GM04504 (cell line): ENCODE data around the gene NLRX1.
A peak's percentile ranks its signal among the peaks of the same experiment; 100 is the strongest.
"Not testable (repeated sequence)": the region's sequence is repeated elsewhere in the genome, so short reads cannot be mapped to it uniquely, and the experiment has no call there.

Experiments
- DNase-seq: peaks from one replicate; pipeline ENCODE4 v3.0.0-alpha.2; 2012; ENCODE audit warnings: low read depth

Gene NLRX1

DNA sequence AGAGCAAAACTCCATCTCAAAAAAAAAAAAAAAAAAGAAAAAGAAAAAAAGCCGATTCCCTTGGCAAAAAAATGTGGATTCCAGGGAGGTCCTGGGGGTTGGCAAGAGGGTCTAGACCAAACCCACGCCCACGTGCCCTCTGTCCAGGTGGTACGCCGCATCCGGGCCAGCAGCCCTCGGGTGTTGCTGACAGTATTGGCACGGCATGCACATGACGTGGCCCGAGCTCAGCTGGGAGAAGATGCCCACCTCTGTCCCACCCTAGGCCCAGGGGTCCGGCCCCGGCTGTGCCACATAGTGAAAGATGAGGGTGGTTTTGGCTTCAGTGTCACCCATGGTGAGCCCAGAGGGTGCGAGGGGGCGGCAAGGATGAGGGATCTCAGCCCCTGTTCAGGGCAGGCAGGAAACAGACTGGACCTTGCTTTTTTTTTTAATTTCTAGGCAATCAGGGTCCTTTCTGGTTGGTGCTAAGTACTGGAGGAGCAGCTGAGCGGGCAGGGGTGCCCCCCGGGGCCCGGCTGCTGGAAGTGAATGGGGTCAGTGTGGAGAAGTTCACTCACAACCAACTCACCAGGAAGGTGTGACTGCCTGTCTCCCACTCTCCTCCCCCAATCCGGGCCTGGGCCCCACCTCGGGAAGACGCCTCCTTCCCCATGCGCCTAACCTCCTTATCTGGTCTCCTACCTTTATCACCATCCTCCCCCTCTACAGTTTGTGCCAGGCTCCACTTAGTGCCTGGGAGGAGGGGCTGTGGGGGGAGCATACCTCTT, 18.8 kb downstream of the NLRX1 start:
- no peak for DNase-seq

DNA sequence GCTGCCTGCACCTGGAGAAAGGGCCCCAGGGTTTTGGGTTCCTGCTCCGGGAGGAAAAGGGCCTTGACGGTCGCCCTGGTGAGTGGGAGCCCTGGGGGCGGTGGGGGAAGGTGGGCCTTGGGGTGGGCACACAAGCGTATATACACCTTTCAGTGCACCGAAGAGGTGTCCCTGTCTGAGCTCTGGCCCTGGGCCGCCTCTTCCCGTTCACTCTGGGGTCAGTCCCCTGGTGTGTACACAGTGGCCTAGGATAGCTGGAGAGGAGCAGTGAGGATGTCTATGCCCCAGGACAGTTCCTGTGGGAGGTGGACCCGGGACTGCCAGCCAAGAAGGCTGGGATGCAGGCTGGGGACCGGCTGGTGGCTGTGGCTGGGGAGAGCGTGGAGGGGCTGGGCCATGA, 19.5 kb downstream of the NLRX1 start:
- no peak for DNase-seq

DNA sequence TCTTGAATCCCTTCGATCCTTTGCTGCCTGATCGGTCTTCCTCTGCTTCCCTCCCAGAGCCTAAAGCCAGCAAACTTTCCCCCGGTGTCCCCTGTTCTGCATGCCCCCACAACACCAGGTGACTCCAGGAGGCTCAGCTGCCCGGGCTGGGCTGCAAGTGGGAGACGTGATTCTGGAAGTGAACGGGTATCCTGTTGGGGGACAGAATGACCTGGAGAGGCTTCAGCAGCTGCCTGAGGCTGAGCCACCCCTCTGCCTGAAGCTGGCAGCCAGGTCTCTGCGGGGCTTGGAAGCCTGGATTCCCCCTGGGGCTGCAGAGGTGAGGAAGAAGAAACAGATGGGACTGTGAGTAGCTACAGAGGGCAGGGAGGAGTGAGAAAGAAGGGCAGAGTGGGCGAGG, 20.4 kb downstream of the NLRX1 start:
- DNase-seq, result no peak

DNA sequence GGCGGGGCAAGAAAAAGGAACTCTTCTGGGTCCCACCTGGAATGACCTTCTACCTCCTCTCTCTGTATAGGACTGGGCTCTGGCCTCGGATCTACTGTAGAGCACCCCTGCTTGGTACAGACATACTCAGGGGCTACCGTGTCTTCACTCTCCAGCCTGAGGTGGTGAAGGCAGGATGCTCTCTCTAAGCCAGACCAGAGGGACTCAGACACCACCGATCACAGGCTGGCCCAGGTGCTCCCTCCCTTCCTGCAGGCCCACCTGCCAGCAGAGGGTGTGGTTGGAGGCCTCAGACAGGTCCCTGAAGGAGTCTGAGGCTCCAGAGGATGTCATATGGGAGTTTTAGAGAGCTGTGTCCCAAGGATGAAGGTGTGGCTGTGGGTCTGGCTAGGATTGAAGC, 20.9 kb downstream of the NLRX1 start:
- no peak for DNase-seq

DNA sequence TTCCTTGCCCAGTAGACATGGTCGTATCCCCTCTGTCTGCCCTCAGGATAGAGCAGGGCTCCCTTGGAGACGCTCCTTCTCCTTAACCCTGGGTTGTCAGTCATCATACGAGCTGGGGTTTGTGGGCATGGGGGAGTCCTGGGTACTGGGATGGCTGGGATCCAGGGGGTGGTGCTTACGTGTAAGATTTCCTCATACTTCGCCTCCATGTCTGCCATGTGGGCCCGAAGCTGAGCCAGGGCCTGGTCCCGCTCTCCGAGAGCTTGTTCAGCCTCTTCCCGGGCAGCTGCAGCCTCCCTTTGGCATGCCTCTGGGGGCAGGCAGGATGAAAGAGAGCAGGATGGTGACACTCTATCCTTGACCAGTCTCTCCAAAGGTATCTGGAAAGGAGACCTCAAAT, 22.0 kb downstream of the NLRX1 start:
- no peak for DNase-seq

DNA sequence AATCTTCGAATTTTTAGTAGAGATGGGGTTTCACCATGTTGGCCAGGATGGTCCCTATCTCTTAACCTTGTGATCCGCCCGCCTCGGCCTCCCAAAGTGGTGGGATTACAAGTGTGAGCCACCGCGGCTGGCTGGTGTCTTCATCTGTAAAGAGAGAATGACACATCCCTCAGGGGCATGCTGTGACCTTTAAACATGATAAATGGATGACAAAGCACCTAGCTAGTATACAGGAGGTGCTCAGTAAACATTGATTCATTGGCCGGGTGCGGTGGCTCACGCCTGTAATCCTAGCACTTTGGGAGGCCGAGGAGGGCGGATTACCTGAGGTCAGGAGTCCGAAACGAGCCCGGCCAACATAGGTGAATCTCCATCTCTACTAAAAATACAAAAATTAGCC, 22.7 kb downstream of the NLRX1 start:
- DNase-seq, result not testable (repeated sequence)

DNA sequence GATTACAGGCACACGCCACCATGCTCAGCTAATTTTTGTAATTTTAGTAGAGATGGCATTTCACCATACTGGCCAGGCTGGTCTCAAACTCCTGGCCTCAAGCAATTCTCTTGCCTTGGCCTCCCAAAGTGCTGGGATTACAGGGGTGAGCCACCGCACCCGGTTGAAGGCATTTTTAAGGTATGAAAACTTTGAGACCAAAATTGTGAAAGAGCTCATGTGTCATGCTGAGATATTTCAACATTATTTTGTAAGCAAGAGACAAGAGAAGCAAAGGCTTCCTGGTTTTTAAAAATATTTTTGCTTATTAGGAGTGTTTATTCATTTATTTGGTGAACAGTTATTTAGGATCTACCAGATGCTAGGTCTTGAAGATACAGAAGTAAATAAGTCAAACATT, 23.6 kb downstream of the NLRX1 start:
- DNase-seq, result no peak

DNA sequence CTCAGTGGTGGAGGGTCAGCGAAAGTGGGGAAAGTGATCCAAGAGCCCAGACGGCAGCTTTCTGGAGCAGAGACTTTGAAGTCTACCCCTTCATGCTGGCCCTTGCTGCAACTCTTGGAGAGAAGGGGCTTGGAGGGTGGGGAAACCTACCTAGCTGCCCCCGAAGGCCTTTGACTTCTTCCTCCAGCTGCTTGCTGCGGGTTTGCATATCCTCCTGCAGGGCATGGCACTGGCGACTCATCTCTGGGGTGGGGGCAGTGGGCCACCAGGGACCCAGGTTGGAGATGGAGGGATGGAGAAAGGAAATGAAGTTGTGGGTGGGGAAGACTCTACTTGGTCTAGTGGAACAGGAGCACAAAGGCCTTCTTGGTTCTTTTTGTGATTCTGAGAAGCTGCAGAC, 24.5 kb downstream of the NLRX1 start:
- DNase-seq, result no peak

DNA sequence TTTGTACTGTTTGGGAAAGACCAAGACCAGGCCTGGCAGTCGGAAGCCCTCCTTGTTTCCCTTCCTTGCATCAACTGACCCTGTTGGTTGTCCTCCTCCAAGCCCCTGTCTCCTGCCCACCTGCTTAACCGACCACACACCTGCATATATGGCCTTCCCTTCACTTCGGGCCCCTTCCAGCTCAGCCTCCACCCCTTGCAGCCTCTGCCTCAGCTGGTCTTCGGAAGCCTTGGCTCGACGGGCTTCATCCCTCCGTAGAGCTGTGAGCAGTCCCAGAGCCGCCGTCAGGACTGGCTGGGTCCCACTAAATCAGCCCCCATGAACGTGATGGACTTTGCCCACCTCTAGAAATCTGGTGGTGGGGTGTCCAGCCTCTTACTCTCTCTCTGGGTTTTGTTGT, 25.1 kb downstream of the NLRX1 start:
- no peak for DNase-seq

DNA sequence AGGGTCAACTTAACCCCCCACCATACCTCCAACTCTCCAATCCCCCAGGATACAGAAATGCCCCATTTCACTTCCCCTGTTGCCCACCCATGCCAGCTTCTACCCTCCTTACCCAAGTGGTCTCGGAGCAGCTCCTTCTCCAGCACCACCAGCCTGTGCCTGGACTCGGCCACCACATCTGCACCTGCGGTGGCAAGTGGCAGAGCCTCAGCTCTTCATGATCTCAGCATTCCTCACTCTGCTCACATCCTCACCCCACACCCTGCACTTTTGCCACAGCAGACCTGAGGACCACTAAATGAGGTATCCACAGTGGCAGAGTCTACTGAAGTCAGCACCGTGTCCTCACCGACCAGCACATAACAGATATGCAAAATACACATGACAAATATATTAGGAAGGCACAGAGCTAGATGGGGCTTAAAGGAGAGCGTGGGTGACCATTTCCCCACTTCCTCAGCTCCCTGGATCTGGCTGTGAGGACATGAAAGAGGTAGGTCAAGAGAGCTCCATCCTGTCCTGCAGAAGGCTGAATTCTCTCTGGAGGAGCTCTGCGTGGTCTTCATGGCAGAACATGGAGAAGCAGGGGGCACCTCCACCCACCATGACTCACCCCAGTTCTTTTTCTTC, 26.4 kb downstream of the NLRX1 start:
- DNase-seq, result no peak

DNA sequence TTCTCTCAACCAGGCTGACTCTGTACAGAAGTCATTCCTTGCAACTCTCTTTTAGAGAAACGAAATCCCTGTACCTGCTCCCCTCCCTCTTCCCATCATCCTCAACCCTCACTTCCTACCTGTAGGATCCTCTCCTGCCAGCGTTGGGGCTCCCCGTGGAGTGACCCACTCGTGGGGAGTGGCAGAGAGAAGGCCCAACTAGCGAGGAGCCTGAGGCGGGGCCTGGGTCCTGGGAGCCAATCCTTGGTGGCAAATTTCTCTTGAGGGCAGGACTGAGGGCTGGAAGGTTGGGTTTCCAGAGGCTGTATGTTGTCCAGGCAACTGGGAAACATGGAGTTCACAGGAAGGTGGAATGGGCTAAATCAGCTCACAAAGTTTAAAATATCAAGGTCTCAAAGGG, 27.2 kb downstream of the NLRX1 start:
- peak; percentile 37 for DNase-seq

DNA sequence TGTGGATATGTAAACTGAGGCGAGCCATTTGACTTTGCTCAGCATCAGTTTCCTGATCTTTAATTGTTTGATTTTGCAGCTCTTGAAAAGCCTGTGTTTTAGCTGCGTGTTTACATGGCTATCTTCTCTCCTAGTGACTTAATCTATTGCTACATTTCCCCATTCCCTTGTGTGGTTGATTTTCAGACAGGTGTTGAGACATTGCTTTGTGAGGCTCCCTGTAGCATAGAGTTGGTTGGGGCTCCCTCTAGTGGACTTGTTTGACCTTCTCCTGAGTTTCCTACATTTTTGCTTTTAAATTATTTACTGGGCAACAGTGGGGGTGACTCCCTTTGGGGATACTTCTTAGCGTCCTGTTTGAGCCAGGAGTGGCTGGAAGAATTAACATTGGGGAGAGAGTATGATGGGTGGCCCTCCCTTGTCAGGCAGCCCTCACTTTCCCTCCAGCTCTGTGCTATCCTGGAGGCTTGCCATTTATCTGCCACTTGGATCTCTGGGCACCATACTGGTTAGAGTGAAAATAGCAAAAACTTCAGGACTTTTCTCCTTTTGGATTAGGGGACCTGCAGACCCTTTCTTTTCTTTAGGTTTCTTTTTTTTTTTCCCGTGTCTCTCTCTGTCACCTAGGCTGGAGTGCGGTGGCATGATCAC, 28.4 kb downstream of the NLRX1 start:
- peak; percentile 75 for DNase-seq

DNA sequence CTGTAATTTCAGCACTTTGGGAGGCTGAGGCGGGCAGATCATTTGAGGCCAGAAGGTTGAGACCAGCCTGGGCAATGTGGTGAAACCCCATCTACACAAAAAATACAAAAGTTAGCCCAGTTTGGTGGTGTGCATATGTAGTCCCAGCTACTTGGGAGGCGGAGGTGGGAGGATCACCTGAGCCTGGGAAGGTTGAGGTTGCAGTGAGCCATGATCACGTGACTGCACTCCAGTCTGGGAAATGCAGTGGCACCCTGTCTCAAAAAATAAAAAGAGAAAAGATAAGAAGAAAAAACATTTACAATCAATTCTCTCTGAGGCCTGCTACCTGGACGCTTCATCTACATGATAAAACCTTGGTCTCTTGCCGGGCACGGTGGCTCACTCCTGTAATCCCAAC, 30.4 kb downstream of the NLRX1 start:
- DNase-seq, result no peak

DNA sequence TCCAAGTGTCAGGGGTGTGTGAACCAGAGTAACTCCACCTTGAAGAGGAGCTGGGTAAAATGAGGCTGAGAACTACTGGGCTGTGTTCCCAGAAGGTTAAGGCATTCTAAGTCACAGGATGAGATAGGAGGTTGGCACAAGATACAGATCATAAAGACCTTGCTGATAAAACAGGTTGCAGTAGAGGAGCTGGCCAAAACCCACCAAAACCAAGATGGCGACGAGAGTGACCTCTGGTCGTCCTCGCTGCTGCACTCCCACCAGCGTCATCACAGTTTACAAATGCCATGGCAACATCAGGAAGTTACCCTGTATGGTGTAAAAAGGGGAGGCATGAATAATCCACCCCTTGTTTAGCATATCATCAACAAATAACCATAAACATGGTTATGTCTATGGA, 32.7 kb downstream of the NLRX1 start:
- DNase-seq, result not testable (repeated sequence)

DNA sequence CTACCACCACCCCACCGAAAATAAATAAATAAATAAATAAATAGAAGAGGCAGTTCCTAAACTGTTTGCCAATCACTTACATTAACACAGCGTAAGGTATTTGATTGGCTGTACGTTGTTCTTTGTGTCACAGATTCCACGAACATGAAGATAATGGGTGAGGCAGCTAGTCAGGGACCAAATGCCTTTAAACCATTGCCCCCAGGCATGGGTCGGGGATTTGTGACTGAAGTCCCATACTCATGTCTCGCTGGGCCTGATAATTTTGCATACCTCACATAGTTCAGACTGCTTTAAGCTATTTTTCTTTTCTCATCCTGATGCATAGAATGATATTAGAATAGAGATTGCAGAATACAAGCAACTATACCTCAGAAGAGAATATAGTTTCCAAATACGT, 34.0 kb downstream of the NLRX1 start:
- DNase-seq, result no peak

DNA sequence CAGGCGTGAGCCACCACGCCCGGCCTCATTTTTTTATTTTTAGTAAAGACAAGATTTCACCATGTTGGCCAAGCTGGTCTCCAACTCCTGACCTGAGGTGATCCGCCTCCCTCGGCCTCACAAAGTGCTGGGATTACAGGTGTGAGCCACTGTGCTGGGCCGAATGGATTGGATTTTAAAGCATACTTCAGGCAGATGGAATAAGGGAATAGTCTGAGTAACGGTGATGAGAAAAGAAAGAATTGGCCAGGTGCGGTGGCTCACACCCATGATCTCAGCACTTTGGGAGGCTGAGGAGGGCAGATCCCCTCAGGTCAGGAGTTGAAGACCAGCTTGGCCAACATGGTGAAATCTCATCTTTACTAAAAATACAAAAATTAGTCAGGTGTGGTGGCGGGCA, 35.5 kb downstream of the NLRX1 start:
- DNase-seq, result no peak

DNA sequence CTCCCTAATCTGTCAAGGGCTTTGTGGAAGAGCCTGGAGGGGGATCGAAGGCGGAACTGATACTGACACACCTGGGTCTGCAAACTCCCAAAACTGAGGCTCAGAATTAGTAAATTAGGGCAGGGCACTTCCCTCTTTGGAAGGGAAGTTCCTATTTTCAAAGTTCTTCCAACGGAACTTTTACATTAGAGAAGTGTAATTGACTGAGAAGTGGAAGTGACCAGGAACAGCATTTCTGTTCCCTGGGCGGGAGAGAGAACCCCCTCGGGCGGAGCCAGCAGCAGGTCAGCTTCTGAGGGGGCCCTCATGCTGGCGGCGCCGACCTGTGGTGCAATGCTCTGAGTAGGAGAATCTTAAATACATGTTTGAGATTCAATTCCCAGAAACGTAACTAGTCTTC, 36.6 kb downstream of the NLRX1 start:
- DNase-seq, result no peak

DNA sequence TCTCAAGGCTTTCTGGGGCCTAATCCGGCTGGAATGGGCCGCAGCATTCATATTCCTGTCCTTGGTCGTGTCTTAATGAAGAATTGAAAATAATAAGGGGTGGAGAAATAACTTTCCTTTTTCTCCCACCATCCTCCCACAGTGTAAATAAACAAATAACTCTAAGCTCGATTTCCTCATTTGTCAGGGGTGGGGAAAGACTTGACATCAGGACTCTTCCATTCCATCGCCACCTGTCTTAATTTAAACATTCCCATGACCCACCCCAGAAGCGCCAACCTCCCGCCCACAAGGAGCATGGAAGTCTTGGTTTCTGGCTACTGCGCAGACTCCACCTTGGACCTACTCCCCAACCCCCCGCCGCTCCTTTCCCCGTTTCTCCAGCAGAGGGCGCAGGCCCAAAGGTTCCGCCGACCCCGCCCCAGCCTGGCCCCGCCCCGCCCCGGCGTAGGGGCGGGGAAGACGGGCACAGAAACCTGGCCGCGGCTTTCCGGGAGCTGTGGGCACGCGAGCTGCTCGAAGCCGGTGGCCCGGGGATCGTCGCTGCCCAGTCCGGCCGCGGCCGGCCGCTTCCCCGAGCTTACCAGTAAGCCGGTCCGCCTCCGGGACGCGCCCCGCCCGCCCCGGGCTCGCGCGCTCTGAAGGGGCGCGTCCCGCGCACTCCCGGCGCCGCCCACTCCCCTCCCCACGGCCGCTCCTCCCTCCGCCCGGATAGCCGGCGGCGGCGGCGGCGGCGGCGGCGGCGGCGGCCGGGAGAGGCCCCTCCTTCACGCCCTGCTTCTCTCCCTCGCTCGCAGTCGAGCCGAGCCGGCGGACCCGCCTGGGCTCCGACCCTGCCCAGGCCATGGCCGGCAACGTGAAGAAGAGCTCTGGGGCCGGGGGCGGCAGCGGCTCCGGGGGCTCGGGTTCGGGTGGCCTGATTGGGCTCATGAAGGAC, 37.3 kb downstream of the NLRX1 start, which contains the start of gene CBL:
CBL (plus strand) TSS at position 766 of the 937 bp plus-strand sequence; CDS start at position 845, 79 bp downstream.
- peak; percentile 79 for DNase-seq

DNA sequence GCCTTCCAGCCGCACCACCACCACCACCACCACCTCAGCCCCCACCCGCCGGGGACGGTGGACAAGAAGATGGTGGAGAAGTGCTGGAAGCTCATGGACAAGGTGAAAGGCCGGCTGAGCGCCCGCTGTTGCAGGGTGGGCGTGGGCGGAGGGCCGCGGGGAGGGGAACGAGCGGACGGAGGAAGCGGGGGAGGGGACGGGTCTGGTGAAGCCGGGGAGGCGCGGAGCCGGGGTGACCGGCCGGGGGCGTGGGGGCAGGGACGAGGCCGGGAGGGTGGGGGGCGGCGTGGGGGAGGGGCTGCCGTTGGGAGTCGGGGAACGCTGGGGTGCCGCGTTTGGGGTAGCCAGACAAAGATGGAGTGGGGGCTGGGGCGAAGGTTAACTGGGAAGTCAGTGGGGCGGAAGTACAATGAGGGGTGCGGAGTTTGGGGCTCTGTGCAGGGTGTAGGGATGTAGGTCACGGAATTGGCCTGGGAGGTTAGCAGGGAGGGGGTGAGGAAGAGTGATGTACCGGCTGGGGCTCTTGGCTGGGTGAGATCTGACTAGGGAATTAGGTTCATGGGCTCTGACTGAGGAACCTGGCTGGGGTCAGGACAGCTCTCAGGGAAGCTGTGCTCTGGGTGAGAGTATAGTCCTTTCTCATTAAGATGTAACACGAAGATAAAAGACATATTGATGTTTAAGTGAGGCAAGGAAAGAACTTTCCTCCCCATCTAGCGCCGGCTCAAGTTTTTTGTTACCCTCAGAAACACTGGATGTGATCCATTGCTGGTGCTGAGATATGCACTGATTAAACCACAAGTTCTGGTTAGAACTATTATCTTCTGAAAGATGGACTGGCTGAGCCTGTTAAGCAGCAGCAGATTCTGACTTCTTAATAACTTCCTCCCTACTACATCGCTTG, 38.2 kb downstream of the NLRX1 start:
- DNase-seq, result no peak

DNA sequence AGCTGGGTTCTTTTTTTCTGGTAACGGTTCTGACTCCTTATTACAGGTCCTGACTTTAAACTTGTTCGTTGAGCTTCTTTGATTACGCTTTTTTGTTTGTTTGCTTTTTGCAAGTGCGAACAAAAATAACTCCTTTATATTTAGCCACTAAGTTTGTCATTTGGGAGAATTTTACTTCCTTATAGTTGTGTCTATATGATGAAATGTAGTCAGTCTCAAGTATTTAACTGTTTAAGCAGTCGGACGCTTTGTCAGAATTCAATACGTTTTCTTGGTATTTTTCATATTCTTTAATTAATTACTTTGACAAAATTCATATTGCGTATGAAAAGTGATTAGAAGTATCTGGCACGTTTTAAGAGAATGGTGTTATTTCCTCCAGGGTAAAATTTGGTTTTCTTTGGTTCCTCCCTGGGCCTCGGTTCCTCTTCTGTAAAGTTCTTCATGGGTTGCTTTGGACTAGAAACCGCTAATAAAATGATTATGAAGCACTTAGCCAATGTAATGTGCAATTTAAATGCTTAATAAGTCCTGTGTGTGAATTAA, 39.0 kb downstream of the NLRX1 start:
- DNase-seq, result no peak

DNA sequence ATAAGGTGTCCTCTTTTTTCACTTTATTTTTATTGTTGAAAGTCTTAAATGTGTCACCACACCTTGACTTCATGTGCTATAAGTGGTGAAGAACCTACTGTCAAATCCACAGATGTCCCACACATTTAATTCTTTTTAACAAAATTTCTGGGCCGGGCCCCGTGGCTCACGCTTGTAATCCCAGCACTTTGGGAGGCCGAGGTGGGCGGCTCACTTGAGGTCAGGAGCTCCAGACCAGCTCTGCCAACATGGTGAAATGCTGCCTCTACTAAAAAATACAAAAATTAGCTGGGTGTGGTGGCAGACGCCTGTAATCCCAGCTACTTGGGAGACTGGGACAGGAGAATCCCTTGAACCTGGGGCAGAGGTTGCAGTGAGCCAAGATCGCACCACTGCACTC, 40.7 kb downstream of the NLRX1 start:
- DNase-seq, result no peak
